OCI-LY3 (cell line): Measurements from ENCODE around the gene CD70.
A peak's percentile ranks its signal among the peaks of the same experiment; 100 is the strongest.

Source experiments
- H2AFZ ChIP-seq: fragments of 200-600, 300-600 bp; shearing (Covaris generic); 2 replicates; pipeline ENCODE4 v1.6.0; 2014; ENCODE audit warnings: antibody characterized with exemption, low read depth, low read length
- H3K27ac ChIP-seq: fragments of 200-600, 300-600 bp; sonication (generic); 2 replicates; pipeline ENCODE4 v1.5.1; 2014; ENCODE audit warnings: mild to moderate bottlenecking, low read length, moderate library complexity, mixed read lengths
- H3K27me3 ChIP-seq: fragments of 200-600, 300-600 bp; sonication (generic); 2 replicates; pipeline ENCODE4 v1.6.1; 2014; ENCODE audit warnings: low read depth, low read length, mixed read lengths
- H3K36me3 ChIP-seq: fragments of 200-600, 300-600 bp; sonication (generic); replicated peaks from 2 replicates; pipeline ENCODE3; 2014; ENCODE audit warnings: low read depth, low read length, mixed read lengths
- H3K4me1 ChIP-seq: fragments of 300-600, 200-600 bp; sonication (generic); 2 replicates; pipeline ENCODE4 v1.6.1; 2014; ENCODE audit warnings: low read length, mixed read lengths
- H3K4me2 ChIP-seq: fragments of 200-600, 300-600 bp; sonication (generic); 2 replicates; pipeline ENCODE4 v1.6.1; 2014; ENCODE audit warnings: low read length, mixed read lengths
- H3K4me3 ChIP-seq: fragments of 300-600, 200-600 bp; sonication (generic); 2 replicates; pipeline ENCODE4 v1.5.1; 2014; ENCODE audit warnings: antibody characterized with exemption, mild to moderate bottlenecking, low read length, moderate library complexity
- H3K79me2 ChIP-seq: fragments of 300-600, 200-600 bp; shearing (Covaris generic); 2 replicates; pipeline ENCODE4 v1.6.1; 2014; ENCODE audit warnings: mild to moderate bottlenecking, low read length, mixed read lengths
- H3K9ac ChIP-seq: fragments of 300-600, 200-600 bp; shearing (Covaris generic); 2 replicates; pipeline ENCODE4 v1.6.0; 2014; ENCODE audit warnings: mild to moderate bottlenecking, low read length, moderate library complexity
- H3K9me3 ChIP-seq: fragments of 200-600, 300-600 bp; shearing (Covaris generic); 2 replicates; pipeline ENCODE4 v1.6.1; 2014; ENCODE audit warnings: low read length, mixed read lengths; ENCODE audit not compliant: insufficient read depth
- H4K20me1 ChIP-seq: fragments of 200-600, 300-600 bp; sonication (generic); 2 replicates; pipeline ENCODE4 v1.6.1; 2016; ENCODE audit warnings: low read length, mixed read lengths; ENCODE audit not compliant: insufficient read depth
- EZH2phosphoT487 ChIP-seq: fragments of 200-600 bp; shearing (Covaris generic); IDR thresholded peaks from 2 replicates; pipeline ENCODE4 v1.6.1; 2018; ENCODE audit warnings: antibody characterized with exemption, mixed run types, low read depth
- TF ChIP-seq, protein P1 (sequence below): fragments of 200-600, 300-600 bp; sonication (generic); IDR thresholded peaks from 2 replicates; pipeline ENCODE4 v1.5.1; 2014; ENCODE audit warnings: antibody characterized with exemption, low read length, low read depth

CD70 gene

DNA sequence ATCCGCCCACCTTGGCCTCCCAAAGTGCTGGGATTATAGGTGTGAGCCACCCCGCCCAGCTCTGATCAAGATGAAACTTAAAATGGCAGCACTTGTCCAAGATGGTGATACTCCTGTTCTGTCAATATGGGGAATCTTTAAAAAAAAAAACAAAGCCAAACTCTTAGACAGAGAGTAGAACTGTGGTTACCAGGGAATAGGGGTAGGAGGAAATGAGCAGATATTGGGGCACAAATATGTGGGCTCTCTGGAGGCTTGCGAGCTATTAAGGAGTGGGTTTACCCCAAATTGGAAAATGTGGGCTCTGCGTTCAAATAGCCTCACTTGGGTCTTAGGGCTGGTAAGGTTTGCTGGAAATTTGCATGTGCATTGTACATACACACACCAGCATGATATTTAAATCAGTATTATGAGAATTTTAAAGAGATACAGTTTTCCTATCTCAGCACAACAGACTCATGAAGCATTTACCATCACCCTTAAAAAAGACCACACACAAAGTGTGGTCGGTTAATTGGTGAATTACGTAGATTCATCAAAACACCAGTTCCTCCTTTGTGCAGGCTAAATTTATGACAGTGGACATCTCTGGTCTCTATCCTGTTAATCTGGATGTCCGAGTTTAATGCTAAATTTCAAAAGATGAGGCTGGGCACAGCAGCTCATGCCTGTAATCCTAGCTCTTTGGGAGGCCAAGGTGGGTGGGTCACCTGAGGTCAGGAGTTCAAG lies 11.3 kb downstream of the CD70 start:
- H3K4me1 ChIP-seq, result peaks cover 46% of the 10 kb centered on the region
- TF ChIP-seq, protein P1, sequence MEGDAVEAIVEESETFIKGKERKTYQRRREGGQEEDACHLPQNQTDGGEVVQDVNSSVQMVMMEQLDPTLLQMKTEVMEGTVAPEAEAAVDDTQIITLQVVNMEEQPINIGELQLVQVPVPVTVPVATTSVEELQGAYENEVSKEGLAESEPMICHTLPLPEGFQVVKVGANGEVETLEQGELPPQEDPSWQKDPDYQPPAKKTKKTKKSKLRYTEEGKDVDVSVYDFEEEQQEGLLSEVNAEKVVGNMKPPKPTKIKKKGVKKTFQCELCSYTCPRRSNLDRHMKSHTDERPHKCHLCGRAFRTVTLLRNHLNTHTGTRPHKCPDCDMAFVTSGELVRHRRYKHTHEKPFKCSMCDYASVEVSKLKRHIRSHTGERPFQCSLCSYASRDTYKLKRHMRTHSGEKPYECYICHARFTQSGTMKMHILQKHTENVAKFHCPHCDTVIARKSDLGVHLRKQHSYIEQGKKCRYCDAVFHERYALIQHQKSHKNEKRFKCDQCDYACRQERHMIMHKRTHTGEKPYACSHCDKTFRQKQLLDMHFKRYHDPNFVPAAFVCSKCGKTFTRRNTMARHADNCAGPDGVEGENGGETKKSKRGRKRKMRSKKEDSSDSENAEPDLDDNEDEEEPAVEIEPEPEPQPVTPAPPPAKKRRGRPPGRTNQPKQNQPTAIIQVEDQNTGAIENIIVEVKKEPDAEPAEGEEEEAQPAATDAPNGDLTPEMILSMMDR, result no peak
- no peak for TF ChIP-seq EZH2phosphoT487
- no peak overlapping the region for H3K4me3 ChIP-seq
- H3K36me3 ChIP-seq, result peaks cover 40% of the 10 kb centered on the region
- H3K27me3 ChIP-seq, result no peaks in the 10 kb centered on the region
- H3K9me3 ChIP-seq, result peaks cover 11% of the 10 kb centered on the region; the same call in 1 of the 2 replicates
- peaks cover 11% of the 10 kb centered on the region for H4K20me1 ChIP-seq
- H3K79me2 ChIP-seq, result peaks cover 8% of the 10 kb centered on the region
- H3K4me2 ChIP-seq, result no peak overlapping the region
- no peak overlapping the region for H3K9ac ChIP-seq
- peak overlapping the region; percentile 92 for H3K27ac ChIP-seq
- H2AFZ ChIP-seq, result no peak overlapping the region

- TF ChIP-seq, protein P1, result no peak
- no peak for TF ChIP-seq EZH2phosphoT487
- Histone ChIP-seq H3K27ac (peak overlapping the region; percentile 92), H4K20me1 (peaks cover 4% of the 10 kb centered on the region), H3K9me3 (peaks cover 11% of the 10 kb centered on the region; the same call in 1 of the 2 replicates), H3K79me2 (peaks cover under 1% of the 10 kb centered on the region), H3K36me3 (peaks cover 21% of the 10 kb centered on the region), H2AFZ (no peak overlapping the region), H3K27me3 (no peaks in the 10 kb centered on the region), H3K4me1 (peaks cover 47% of the 10 kb centered on the region), H3K9ac (peak overlapping the region; percentile 56), H3K4me2 (peak overlapping the region; percentile 52), H3K4me3 (peak overlapping the region; percentile 20)
Measured at GRCh38 chr19:6577476-6578125, 13.3 kb downstream of the CD70 start.

DNA sequence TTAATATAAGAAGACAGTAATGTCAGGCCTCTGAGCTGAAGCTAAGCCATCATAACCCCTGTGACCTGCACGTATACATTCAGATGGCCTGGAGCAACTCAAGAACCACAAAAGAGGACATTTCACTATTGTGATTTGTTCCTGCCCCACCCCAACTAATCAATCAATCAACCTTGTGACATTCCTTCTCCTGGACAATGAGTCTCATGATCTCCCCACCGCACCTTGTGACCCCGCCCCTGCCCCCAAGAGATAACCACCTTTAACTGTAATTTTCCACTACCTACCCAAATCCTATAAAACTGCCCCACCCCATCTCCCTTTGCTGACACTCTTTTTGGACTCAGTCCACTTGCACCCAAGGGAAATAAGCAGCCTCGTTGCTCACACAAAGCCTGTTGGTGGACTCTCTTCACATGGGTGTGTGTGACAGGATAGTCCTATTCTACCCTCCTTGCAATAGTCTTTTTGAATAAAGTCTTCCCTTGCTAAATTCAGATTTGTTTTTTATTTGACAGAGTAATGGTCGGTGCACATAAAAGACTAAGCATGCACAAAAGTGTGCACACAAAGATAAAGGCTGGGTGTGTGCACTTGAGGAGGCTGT lies 14.0 kb downstream of the CD70 start:
- Histone ChIP-seq H3K27ac (peak overlapping the region; percentile 92), H3K36me3 (peaks cover 23% of the 10 kb centered on the region), H3K9me3 (peaks cover 11% of the 10 kb centered on the region; the same call in 1 of the 2 replicates), H3K27me3 (no peaks in the 10 kb centered on the region), H3K79me2 (no peaks in the 10 kb centered on the region), H4K20me1 (0 out of 2 replicates have a peak, but pooled peaks cover 3% of the 10 kb centered on the region), H3K9ac (peak overlapping the region; percentile 56), H3K4me2 (peak overlapping the region; percentile 52), H2AFZ (no peak overlapping the region), H3K4me1 (peaks cover 53% of the 10 kb centered on the region), H3K4me3 (peak overlapping the region; percentile 20)
- no peak for TF ChIP-seq EZH2phosphoT487

GRCh38 chr19:6573350-6573749 lies 17.6 kb downstream of the CD70 start:
- Histone ChIP-seq H3K79me2 (no peaks in the 10 kb centered on the region), H3K27me3 (peaks cover 12% of the 10 kb centered on the region; the same call in 1 of the 2 replicates), H2AFZ (no peak overlapping the region), H3K27ac (no peak overlapping the region), H3K4me2 (no peak overlapping the region), H3K4me1 (peaks cover 42% of the 10 kb centered on the region), H3K4me3 (no peak overlapping the region), H3K36me3 (peaks cover 4% of the 10 kb centered on the region), H3K9ac (no peak overlapping the region), H3K9me3 (peaks cover 10% of the 10 kb centered on the region), H4K20me1 (no peaks in the 10 kb centered on the region)
- no peak for TF ChIP-seq EZH2phosphoT487
- TF ChIP-seq, protein P1, result no peak
